GM12878 (cell line): Measurements from ENCODE around the gene PDIK1L. TPM values are rescaled to one million over a fixed set of nuclear protein-coding genes. Genes with fewer than 3 reads are reported as not detected.

ENCODE experiments used
- CHD1 ChIP-seq: IDR thresholded peaks from 2 replicates; pipeline ENCODE4 v1.6.1; 2012; ENCODE audit warnings: low read depth, low read length, improper control_type of control experiment
- CHD2 ChIP-seq: IDR thresholded peaks from 2 replicates; pipeline ENCODE4 v1.6.1; 2011; ENCODE audit warnings: low read depth, low read length, improper control_type of control experiment, borderline replicate concordance
- EP300 ChIP-seq, 2 experiments: fragments of 150-350 bp in 1 of 2; IDR thresholded peaks; 2 replicates each; pipeline ENCODE4 v1.6.1; 2011 to 2012; ENCODE audit warnings: low read depth in 2 of 2, low read length in 2 of 2, borderline replicate concordance in 1 of 2, improper control_type of control experiment in 1 of 2, inconsistent platforms in 1 of 2; ENCODE audit not compliant: control insufficient read depth in 1 of 2
- HDAC6 ChIP-seq: fragments of 200-600 bp; sonication (generic); IDR thresholded peaks from one replicate; pipeline ENCODE4 v1.8.0; 2017; ENCODE audit warnings: antibody characterized with exemption; ENCODE audit not compliant: unreplicated experiment
- JUNB ChIP-seq: IDR thresholded peaks from 2 replicates; pipeline ENCODE4 v1.6.1; 2016; ENCODE audit warnings: antibody characterized with exemption, mild to moderate bottlenecking
- MXI1 ChIP-seq: fragments of 150-350 bp; IDR thresholded peaks from 2 replicates; pipeline ENCODE4 v1.6.1; 2011; ENCODE audit warnings: low read depth, mild to moderate bottlenecking, inconsistent platforms, low read length, improper control_type of control experiment
- RAD51 ChIP-seq: fragments of 450-650 bp; IDR thresholded peaks from 2 replicates; pipeline ENCODE4 v1.6.1; 2016; ENCODE audit warnings: moderate library complexity, mild to moderate bottlenecking, inconsistent platforms
- RB1 ChIP-seq: fragments of 450-650 bp; formaldehyde crosslinking; IDR thresholded peaks from 2 replicates; pipeline ENCODE4 v1.6.1; 2017; ENCODE audit warnings: mild to moderate bottlenecking, borderline replicate concordance
- SREBF1 ChIP-seq: IDR thresholded peaks from 2 replicates; pipeline ENCODE4 v1.6.1; 2012; ENCODE audit warnings: mild to moderate bottlenecking, low read length
- SUZ12 ChIP-seq: fragments of 200-600 bp; sonication (generic); IDR thresholded peaks from one replicate; pipeline ENCODE4 v1.6.1; 2018; ENCODE audit warnings: antibody characterized with exemption, mild to moderate bottlenecking; ENCODE audit not compliant: unreplicated experiment
- TAF1 ChIP-seq: IDR thresholded peaks from 2 replicates; pipeline ENCODE4 v1.6.1; 2011; ENCODE audit warnings: mild to moderate bottlenecking, low read depth, low read length, borderline replicate concordance
- ZBED1 ChIP-seq: IDR thresholded peaks from 2 replicates; pipeline ENCODE4 v1.6.1; 2016; ENCODE audit warnings: borderline replicate concordance
- polyA plus RNA-seq, 11 experiments: library from polyadenylated mRNA; depleted of rRNA in 4 of 11; unstranded in 6 of 11; stranded (reverse) in 5 of 11; fragments of >200 nt; fragmentation: Nextera tagmentation in 4 of 11; fragmentation: Illumina TruSeq in 1 of 11; extraction: Ambion mirVana in 4 of 11; extraction: Trizol in 1 of 11; gene quantifications; 1 replicate in 1 of 11; 2 replicates in 10 of 11; pipeline versions ENCODE4 v1.2.1 to v1.2.3, GENCODE V29; 2011 to 2016; ENCODE audit warnings: inconsistent platforms in 2 of 11, missing spikeins in 2 of 11, low read depth in 1 of 11
- total RNA-seq, 4 experiments: library from RNA; depleted of rRNA in 3 of 4; stranded (reverse); fragments of >200 nt in 3 of 4; fragmentation: Illumina TruSeq in 1 of 4; extraction: Trizol in 1 of 4; gene quantifications; 2 replicates each; pipeline versions ENCODE4 v1.2.1 to v1.2.3, GENCODE V29; 2013 to 2021
- TF ChIP-seq, protein P1 (sequence below): fragments of 450-650 bp; IDR thresholded peaks from 2 replicates; pipeline ENCODE4 v1.6.1; 2014; ENCODE audit warnings: mild to moderate bottlenecking
- TF ChIP-seq, protein P2 (sequence below), 3 experiments: IDR thresholded peaks in 2 of 3; conservative IDR thresholded peaks in 1 of 3; 2 replicates each; pipeline ENCODE4 v1.5.1; 2011; ENCODE audit warnings: low read depth in 3 of 3, low read length in 3 of 3, mild to moderate bottlenecking in 3 of 3, control low read depth in 2 of 3, moderate library complexity in 2 of 3, inconsistent platforms in 1 of 3, mixed read lengths in 1 of 3; ENCODE audit not compliant: control insufficient read depth in 2 of 3, insufficient read depth in 1 of 3; ENCODE audit errors: extremely low read depth in 1 of 3
- TF ChIP-seq, protein P3 (sequence below): fragments of 450-650 bp; formaldehyde crosslinking; IDR thresholded peaks from 2 replicates; pipeline ENCODE4 v1.4.0; 2020; ENCODE audit warnings: mild to moderate bottlenecking, moderate library complexity
- TF ChIP-seq, protein P4 (sequence below): IDR thresholded peaks from 2 replicates; pipeline ENCODE4 v1.6.1; 2012; ENCODE audit warnings: low read depth, low read length, improper control_type of control experiment
- TF ChIP-seq, protein P5 (sequence below): fragments of 450-650 bp; IDR thresholded peaks from 2 replicates; pipeline ENCODE4 v1.6.1; 2016; ENCODE audit warnings: mild to moderate bottlenecking, moderate library complexity, borderline replicate concordance

The PDIK1L gene
- total and polyA plus RNA-seq, 10 of the 15 experiments (the other 5 are each of a cell fraction or from before 2014, with no cell fraction given): 4.0 to 15.9 (median 10.5) TPM

DNA sequence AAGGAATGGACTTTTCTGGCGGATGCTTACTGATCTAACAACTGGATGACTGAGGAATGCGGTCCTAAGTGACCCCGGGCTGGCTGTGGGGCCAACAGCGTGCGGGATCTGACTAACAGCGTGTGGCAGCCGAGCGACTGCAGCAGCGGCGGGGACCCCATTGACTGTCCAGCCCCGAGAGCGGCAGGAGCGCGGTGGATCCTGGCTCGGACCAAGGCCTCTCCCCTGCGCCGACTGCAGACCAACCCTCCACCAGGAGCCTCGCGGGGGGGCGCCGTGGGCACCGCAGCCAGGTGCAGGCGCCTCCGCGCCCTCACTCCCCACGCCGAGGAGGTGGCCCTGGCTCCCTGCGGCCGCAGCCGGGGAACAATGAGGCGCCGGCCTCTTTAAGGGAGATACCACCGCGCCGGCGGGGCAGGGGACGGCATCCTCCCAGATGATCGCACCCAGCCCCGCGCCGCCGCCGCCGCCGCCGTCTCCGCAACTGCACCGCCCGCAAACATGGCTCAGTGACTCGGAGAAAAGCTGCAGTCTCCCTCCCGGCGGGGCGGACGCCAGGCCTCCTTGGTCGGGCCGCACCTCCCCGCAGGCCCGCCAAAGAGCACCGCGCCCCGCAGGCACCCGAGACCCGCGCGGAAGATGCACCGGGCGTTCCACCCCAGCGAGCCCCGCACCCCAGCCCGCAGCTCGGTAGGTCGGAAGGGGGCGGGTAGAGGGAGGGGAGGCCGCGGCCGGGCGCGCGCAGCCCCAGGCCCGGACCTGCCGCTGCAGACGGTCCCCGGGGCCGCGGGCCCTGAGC is 694 bp upstream of the PDIK1L start (continued):
- TF ChIP-seq RB1 (no peak), SREBF1 (no peak), JUNB (no peak), CHD1 (no peak), MXI1 (peak; percentile 47), EP300 (IDR thresholded peaks at IDR 0.05; ENCODE audit: borderline replicate concordance in 1 of 2, control insufficient read depth in 1 of 2, low read depth in 2 of 2, low read length in 2 of 2) (no peak), HDAC6 (no peak), ZBED1 (no peak), CHD2 (no peak), RAD51 (no peak), SUZ12 (no peak), TAF1 (peak; percentile 56; the same call in 1 of the 2 replicates)
- TF ChIP-seq, protein P1, sequence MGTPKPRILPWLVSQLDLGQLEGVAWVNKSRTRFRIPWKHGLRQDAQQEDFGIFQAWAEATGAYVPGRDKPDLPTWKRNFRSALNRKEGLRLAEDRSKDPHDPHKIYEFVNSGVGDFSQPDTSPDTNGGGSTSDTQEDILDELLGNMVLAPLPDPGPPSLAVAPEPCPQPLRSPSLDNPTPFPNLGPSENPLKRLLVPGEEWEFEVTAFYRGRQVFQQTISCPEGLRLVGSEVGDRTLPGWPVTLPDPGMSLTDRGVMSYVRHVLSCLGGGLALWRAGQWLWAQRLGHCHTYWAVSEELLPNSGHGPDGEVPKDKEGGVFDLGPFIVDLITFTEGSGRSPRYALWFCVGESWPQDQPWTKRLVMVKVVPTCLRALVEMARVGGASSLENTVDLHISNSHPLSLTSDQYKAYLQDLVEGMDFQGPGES: no peak
- TF ChIP-seq, protein P2, sequence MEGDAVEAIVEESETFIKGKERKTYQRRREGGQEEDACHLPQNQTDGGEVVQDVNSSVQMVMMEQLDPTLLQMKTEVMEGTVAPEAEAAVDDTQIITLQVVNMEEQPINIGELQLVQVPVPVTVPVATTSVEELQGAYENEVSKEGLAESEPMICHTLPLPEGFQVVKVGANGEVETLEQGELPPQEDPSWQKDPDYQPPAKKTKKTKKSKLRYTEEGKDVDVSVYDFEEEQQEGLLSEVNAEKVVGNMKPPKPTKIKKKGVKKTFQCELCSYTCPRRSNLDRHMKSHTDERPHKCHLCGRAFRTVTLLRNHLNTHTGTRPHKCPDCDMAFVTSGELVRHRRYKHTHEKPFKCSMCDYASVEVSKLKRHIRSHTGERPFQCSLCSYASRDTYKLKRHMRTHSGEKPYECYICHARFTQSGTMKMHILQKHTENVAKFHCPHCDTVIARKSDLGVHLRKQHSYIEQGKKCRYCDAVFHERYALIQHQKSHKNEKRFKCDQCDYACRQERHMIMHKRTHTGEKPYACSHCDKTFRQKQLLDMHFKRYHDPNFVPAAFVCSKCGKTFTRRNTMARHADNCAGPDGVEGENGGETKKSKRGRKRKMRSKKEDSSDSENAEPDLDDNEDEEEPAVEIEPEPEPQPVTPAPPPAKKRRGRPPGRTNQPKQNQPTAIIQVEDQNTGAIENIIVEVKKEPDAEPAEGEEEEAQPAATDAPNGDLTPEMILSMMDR (IDR thresholded peaks at IDR 0.05 in 2 of 3, conservative IDR thresholded peaks at IDR 0.05 in 1 of 3; ENCODE audit: control insufficient read depth in 2 of 3, extremely low read depth in 1 of 3, insufficient read depth in 1 of 3, low read depth in 3 of 3, low read length in 3 of 3): peak in 1 of 3 experiments; percentile 9; a peak in 1 of 6 replicates
- TF ChIP-seq, protein P3, sequence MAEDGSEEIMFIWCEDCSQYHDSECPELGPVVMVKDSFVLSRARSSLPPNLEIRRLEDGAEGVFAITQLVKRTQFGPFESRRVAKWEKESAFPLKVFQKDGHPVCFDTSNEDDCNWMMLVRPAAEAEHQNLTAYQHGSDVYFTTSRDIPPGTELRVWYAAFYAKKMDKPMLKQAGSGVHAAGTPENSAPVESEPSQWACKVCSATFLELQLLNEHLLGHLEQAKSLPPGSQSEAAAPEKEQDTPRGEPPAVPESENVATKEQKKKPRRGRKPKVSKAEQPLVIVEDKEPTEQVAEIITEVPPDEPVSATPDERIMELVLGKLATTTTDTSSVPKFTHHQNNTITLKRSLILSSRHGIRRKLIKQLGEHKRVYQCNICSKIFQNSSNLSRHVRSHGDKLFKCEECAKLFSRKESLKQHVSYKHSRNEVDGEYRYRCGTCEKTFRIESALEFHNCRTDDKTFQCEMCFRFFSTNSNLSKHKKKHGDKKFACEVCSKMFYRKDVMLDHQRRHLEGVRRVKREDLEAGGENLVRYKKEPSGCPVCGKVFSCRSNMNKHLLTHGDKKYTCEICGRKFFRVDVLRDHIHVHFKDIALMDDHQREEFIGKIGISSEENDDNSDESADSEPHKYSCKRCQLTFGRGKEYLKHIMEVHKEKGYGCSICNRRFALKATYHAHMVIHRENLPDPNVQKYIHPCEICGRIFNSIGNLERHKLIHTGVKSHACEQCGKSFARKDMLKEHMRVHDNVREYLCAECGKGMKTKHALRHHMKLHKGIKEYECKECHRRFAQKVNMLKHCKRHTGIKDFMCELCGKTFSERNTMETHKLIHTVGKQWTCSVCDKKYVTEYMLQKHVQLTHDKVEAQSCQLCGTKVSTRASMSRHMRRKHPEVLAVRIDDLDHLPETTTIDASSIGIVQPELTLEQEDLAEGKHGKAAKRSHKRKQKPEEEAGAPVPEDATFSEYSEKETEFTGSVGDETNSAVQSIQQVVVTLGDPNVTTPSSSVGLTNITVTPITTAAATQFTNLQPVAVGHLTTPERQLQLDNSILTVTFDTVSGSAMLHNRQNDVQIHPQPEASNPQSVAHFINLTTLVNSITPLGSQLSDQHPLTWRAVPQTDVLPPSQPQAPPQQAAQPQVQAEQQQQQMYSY (CRISPR knock-in tag): no peak
- TF ChIP-seq, protein P4, sequence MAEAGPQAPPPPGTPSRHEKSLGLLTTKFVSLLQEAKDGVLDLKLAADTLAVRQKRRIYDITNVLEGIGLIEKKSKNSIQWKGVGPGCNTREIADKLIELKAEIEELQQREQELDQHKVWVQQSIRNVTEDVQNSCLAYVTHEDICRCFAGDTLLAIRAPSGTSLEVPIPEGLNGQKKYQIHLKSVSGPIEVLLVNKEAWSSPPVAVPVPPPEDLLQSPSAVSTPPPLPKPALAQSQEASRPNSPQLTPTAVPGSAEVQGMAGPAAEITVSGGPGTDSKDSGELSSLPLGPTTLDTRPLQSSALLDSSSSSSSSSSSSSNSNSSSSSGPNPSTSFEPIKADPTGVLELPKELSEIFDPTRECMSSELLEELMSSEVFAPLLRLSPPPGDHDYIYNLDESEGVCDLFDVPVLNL: no peak
- TF ChIP-seq, protein P5, sequence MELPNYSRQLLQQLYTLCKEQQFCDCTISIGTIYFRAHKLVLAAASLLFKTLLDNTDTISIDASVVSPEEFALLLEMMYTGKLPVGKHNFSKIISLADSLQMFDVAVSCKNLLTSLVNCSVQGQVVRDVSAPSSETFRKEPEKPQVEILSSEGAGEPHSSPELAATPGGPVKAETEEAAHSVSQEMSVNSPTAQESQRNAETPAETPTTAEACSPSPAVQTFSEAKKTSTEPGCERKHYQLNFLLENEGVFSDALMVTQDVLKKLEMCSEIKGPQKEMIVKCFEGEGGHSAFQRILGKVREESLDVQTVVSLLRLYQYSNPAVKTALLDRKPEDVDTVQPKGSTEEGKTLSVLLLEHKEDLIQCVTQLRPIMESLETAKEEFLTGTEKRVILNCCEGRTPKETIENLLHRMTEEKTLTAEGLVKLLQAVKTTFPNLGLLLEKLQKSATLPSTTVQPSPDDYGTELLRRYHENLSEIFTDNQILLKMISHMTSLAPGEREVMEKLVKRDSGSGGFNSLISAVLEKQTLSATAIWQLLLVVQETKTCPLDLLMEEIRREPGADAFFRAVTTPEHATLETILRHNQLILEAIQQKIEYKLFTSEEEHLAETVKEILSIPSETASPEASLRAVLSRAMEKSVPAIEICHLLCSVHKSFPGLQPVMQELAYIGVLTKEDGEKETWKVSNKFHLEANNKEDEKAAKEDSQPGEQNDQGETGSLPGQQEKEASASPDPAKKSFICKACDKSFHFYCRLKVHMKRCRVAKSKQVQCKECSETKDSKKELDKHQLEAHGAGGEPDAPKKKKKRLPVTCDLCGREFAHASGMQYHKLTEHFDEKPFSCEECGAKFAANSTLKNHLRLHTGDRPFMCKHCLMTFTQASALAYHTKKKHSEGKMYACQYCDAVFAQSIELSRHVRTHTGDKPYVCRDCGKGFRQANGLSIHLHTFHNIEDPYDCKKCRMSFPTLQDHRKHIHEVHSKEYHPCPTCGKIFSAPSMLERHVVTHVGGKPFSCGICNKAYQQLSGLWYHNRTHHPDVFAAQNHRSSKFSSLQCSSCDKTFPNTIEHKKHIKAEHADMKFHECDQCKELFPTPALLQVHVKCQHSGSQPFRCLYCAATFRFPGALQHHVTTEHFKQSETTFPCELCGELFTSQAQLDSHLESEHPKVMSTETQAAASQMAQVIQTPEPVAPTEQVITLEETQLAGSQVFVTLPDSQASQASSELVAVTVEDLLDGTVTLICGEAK: no peak
